HG03469 (cell line): ENCODE results near the gene CST7.
"Not testable (repeated sequence)": the region's sequence is repeated elsewhere in the genome, so short reads cannot be mapped to it uniquely, and the experiment has no call there.

ENCODE experiments used
- ATAC-seq: cut with Tn5 transposase; IDR thresholded peaks from one replicate; pipeline ENCODE4 v1.9.1; 2021; ENCODE audit warnings: mild to moderate bottlenecking, moderate library complexity, moderate number of reproducible peaks; ENCODE audit not compliant: unreplicated experiment

The CST7 gene, protein sequence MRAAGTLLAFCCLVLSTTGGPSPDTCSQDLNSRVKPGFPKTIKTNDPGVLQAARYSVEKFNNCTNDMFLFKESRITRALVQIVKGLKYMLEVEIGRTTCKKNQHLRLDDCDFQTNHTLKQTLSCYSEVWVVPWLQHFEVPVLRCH

DNA sequence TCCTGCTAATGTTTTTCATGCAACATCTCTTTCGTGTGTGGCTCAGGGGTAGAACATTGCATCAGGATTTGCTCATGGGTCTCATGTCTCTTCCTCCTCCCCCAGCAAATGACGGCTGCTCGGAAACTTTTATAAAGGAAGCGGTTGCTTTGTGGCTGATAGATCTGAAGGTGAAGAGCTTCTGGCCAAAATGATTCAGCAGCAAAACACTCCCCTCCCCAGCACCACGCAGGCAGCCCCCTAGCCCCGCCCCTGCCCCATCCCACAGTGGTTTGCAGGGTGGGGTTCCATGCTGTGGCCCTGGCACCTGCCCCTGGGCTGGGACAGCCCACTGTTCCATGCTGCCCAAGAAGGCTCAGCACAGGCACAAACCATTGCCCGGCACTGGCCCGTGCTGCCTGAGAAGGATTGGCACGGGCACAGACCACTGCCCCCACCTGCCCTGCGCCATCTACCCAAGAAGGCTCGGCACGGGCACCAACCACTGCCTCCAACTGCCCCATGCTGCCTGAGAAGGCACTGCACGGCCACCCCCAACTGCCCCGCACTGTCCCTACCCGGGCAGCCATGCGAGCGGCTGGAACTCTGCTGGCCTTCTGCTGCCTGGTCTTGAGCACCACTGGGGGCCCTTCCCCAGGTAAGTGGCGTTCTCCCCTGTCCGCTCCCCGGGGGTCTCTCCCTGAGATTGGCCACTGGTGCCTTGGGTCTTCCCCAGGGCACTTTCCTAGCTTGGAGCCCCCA lies at the start of gene CST7:
Gene CST7 (plus strand): TSS at position 331 of the 741 bp plus-strand sequence. CDS start 237 bp downstream, at position 568.
- no peak for ATAC-seq

GRCh38 chr20:24906806-24907205 lies 42.3 kb upstream of the CST7 start:
- ATAC-seq, result no peak

- no peak for ATAC-seq
These were observed 40.4 kb upstream of the CST7 start for GRCh38 chr20:24908642-24909041.

DNA sequence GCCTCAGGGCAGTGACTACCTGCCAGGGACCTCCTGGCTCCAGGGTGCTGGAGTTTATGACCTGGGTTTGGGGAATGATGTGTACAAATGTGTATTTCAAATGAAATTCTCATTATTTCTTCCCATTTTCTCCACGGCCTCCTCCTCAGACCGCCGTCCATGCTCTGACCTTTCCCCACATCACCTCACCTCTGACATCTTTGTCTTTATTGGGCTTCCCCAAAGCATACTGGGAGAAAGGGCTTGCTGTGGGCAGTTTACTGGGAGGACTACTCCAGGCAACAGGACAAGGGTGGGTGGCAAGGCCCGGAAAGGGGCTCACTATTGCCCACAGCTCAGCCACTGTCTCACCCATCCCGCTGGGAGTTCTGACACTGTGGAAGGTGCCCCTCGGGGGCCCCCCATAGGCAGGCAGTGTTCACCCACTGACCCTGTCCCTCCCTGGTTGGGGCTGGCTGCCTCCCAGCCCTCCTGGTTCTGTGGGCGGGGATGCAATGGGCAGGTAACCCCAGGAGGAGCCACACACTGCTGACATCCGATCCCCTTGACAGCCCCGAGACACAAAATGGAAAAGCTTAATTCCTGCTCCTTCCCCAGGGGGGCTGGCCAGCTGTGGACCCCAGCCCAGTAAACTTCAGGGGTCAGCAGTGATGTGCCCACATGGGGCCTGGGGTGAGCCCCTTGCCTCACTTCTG lies 39.8 kb upstream of the CST7 start:
- ATAC-seq, result no peak

GRCh38 chr20:24909861-24910260 lies 39.2 kb upstream of the CST7 start:
- no peak for ATAC-seq

GRCh38 chr20:24910461-24910860 lies 38.6 kb upstream of the CST7 start:
- ATAC-seq, result no peak

- no peak for ATAC-seq
These were observed 37.6 kb upstream of the CST7 start for GRCh38 chr20:24911461-24911860.

GRCh38 chr20:24912397-24913075 lies 36.5 kb upstream of the CST7 start:
- no peak for ATAC-seq

- ATAC-seq, result no peak
These were observed 35.9 kb upstream of the CST7 start for GRCh38 chr20:24913076-24913628.

DNA sequence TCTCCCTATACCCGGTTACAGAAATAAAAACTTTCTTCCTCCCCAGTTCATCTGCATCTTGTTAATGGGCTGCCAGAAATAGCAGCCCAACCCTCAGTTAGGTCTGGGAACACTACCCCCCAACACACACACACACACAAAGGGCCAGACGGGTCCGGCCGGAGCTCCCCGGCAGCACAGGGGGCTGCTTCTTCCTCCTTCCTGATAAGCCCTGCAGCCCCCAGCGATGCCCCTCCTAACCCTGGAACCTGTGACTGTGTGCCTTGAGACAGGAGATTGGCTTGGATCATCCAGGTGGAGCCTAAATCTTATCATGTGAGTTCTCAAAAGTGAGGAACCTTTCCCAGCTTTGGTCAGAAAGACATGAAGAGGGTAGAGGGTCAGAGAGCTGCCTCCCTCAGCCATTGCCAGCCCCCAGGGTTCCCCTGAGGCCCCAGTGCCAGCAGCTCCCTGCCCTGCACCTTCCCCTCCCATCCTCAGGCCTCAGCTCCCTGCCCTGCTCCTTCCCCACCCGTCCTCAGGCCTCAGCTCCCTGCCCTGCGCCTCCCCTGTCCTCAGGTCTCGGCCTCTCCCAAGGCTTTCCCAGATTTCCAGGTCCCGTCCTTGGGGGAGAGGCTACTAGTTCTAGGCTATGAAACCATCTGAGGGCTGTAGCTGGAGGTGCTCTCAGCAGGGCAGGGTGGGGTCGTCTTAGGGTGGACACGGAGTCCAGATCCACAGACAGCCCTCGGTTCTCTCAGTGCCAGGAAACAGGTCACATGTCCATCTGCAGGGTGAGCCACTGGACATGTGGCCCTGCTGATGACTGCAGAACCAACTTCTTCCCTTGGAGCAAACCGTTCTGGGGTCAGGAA lies 34.5 kb upstream of the CST7 start:
- ATAC-seq, result no peak

- ATAC-seq, result no peak
These were observed 33.6 kb upstream of the CST7 start for GRCh38 chr20:24915440-24915839.

- no peak for ATAC-seq
These were observed 33.2 kb upstream of the CST7 start for GRCh38 chr20:24915892-24916291.

DNA sequence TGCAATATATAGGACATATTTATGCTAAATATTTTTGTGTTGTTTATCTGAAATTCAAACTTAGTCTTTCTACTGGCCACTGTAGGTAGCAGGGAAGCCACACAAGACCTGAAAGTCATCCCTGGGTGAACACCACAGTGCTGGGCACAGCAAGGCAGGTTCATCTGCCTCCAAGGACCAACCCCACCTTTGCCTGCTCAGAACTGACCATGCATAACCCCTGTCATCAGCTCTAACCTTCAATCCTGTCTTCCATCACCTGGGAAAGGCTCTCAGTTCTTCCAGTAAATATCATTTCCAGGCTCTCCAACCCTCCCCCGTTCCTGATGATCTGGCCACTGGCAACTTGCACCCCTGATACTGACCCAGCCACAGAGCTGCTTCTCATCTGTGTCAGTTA lies 32.7 kb upstream of the CST7 start:
- no peak for ATAC-seq

- no peak for ATAC-seq
These were observed 32.0 kb upstream of the CST7 start for GRCh38 chr20:24917056-24917455.

DNA sequence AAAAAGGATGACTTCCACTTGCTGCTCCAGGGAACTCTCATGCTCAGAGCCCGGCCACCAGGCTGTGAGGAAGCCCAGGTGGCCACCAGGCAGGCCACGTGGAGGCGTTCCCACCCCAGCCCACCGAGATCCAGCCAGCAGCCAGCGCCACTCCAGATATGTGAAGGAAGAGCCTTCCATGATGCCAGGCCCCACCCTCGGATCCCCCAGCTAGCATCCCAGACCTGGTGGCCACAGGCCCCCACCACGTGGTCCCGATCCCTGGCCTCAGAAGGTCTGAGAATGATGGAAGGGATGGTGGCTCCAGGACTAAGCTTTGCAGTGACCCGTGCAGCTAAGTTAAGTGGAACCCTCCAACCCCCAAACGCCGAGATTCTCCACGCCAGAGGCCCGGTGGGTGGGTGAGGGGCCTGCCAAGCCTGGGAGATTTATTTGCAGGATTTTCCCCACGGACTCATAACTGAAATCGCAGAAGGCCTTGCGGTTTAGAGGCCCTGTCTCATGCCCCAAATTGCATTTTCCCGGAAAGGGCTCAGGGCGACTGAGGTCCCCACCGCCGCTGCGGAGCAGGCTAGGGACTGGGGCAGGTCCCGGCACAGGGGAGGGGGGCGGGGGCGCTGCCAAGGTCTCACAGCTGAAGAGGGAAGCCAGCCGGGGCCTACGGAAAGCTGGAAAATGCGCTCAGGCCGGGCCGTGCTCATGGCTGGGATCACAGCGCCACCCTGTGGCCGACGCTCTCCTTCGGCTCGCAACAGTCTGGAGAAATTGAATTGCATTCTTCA lies 31.1 kb upstream of the CST7 start:
- ATAC-seq, result no peak

DNA sequence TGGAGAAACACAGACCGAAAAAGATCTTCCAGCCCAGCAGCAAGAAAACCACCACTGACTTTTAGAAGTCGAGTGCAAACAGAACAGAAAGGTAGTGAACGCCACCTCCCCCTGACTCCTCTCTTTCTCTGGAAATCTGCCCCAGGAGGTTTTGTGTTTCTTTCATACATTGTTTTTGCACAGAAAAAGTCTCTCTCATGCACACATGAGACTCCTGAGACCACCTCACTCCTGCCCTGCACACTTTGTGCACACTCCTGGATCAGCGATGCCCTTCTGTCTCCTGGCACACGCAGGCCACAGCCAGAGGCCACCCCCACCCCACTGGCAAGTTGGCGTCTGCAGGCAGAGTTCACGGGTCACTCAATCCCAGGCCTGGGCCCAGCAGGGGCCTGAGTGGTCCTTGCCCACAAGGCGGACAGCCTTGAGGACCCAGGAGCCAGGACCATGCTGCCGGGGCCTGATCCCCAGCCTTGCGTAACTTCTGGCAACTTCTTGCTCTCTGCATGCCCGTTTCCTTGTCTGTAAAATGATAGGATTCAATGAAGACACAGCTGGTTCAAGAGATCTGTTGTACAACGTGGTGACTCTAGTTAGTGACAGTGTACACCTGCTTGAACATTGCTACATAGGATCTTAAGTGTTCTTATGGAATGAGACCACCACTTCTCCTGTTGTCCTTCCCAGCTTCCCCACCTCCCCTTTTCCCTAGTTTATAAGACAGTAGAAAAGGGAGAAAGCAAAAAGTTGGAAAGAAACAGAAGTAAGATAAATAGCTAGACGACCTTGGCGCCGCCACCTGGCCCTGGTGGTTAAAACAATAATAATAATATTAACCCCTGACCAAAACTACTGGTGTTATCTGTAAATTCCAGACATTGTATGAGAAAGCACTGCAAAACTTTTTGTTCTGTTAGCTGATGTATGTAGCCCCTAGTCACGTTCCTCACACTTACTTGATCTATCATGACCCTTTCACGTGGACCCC lies 30.2 kb upstream of the CST7 start:
- no peak for ATAC-seq

DNA sequence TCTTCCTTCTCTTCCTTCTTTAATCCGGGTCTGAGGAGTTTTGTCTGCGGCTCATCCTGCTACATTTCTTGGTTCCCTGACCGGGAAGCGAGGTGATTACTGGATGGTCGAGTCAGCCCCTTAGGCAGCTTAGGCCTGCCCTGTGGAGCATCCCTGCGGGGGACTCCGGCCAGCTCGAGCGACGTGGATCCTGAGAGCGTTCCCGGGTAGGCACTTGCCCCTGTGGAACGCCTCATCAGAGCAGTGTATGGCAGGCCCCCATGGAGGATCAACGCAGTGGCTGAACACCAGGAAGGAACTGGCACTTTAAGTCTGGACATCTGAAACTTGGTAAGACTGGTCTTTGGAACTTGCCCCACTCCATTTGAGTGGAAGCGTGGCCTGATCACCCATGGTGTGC lies 29.4 kb upstream of the CST7 start:
- ATAC-seq, result not testable (repeated sequence)

DNA sequence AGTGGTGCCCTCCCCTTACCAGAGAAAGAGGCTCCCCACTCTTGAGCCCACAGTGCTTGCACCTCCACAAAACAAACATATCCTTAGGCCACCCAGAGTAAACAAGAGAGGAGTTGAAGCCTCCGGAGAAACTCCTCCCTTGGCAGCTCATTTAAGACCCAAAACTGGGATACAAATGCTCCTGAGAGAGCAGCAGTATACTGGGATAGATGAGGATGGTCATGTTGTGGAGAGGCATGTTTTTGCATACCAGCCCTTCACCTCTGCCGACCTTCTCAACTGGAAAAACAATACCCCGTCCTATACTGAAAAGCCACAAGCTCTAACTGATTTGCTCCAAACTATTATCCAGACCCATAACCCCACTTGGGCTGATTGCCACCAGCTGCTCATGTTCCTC lies 28.4 kb upstream of the CST7 start:
- not testable (repeated sequence) for ATAC-seq
